NCI-H146 treated with DMSO at 0.1 percent for 48 hours (cell line): ENCODE data around the gene VSTM5.
"Not testable (repeated sequence)": the region's sequence is repeated elsewhere in the genome, so short reads cannot be mapped to it uniquely, and the experiment has no call there.

ENCODE experiments used
- DNase-seq: peaks from one replicate; lab custom pipeline; 2025; ENCODE audit not compliant: unreplicated experiment; lab: John Stamatoyannopoulos, UW

Gene VSTM5

GRCh38 chr11:93801366-93801765, 49.1 kb downstream of the VSTM5 start:
- no peak for DNase-seq

- no peak for DNase-seq
Observed at GRCh38 chr11:93796441-93797231, 53.8 kb downstream of the VSTM5 start.

DNA sequence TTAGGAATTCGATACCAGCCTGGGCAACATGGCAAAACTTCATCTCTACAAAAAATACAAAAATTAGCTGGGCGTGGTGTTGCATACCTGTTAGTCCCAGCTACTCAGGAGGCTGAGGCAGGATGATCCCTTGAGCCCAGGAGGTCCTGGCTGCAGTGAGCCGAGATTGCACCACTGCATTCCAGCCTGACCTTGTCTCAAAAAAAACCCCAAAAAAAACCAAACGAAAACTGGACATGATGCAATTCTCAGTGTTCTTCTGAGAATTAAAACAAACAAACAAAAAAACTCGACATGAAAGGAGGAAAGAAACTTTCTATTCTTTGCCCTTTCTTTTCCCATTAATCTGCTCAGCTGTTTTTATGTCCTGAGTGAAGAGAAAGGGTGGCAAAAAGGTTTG, 58.9 kb downstream of the VSTM5 start:
- no peak for DNase-seq

DNA sequence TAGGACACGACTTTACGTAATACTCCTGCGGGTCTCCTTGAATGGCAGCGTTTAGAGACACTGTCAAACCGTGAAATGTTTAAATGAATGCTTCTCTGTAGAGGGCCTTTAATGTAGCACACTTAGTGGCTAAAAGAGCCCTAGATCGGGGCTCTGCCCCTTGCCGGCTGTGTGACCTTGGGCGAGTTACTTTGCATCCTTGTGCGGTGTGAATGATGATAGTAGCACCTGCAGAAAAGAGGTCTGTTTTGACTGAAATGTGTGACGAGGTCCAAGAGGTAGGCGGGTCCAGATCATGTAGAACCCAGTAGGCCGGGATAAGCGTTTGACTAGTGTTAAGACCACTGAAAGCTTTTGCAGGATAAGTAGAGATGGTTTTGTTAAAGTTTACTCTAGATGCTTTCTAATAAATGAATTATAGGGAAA, 65.5 kb downstream of the VSTM5 start:
- DNase-seq, result peak; percentile 46

DNA sequence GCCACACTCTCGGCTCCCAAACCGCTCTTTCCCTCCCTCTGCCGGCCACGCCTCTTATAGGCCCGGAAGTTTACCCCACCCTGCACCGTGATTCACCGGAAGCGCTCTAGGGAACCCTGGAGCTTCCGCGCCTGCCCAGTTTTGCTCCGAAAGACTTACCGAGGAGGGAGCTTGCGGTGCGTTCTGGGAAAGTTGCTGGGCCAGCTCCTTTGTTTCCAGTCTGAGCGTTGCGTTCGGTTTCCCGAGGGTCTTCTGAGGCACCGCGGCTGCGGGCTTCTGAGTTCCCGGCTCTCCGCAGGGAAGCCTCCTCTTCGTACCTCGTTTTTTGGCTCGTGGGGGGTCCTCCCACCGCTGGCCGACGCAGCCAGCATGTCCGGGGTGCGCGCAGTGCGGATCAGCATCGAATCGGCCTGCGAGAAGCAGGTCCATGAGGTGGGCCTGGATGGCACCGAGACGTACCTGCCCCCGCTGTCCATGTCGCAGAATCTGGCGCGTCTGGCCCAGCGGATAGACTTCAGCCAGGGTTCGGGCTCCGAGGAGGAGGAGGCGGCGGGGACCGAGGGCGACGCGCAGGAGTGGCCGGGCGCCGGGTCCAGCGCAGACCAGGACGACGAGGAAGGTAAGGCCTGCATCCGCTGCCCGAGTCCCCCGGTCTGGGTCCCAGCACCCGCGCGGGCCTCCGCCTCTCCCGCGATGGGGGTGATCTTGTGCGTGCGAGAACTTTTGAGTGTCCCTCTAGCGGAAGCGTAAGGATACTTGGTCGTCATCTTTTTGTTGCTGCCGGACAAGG, 66.1 kb downstream of the VSTM5 start, which contains the start of gene MED17:
MED17 (plus strand) TSS at position 138 of the 790 bp plus-strand sequence; CDS start at position 370, 232 bp downstream.
- peak; percentile 89 for DNase-seq

- no peak for DNase-seq
Observed at GRCh38 chr11:93783765-93784144, 66.7 kb downstream of the VSTM5 start.

DNA sequence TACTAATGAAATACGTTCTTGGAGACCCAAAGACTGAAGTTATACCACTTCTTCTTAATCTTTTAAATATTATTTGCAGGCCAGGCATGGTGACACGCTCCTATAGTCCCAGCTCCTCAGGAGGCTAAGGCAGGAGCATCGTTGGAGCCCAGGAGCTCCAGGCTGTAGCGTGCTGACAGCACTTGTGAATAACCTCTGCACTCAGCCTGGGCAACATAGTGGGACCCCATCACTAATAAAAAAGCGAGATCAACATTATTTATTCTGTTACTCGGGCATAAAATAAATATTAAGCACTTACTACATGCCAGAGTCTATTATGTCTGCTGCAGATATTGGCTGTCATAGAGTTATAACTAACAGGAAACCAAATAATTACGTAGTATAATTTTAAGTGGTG, 67.1 kb downstream of the VSTM5 start:
- DNase-seq, result no peak

DNA sequence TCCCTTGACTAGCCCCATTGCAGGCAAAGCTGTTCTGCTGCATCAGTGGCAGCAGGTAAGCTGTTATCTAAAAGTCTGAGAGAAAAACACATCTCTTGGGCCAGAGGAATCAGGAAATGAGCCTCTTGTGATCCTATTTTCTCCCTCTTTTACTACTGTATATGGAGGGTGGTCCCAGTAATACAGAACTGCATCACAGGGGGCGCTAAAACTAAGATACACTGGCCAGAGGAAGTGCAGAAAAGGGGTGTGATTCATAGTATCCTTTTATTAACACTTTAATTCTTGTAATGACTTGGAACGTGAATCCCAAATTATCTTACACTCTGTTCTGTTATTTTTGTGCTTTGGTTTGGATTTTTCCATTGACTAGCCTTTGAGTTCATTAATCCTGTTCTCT, 75.1 kb downstream of the VSTM5 start:
- DNase-seq, result no peak

- DNase-seq, result not testable (repeated sequence)
Observed at GRCh38 chr11:93774560-93774959, 75.9 kb downstream of the VSTM5 start.

- DNase-seq, result no peak
Observed at GRCh38 chr11:93773601-93774200, 76.7 kb downstream of the VSTM5 start.

DNA sequence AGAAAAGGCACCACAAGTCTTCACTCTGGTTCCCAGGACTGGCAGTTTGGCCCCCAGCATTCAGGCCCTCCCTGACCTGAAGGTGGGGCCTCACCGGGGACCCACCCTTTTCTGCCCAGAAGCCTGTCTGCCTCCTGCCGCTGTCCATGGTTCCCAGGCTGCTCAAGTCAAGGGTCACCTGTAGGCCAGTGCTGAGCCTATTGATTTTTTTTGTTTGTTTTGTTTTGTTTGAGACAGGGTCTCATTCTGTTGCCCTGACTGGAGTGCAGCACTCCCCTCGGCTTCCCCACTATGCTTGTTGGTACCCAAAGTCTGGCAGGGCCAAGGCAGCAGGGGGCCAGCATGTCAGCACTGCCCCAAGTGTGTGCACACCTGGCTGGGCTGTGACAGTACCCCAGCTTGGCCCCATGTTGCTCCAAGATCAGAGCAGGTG, 77.4 kb downstream of the VSTM5 start:
- no peak for DNase-seq

GRCh38 chr11:93772123-93772522, 78.3 kb downstream of the VSTM5 start:
- no peak for DNase-seq

DNA sequence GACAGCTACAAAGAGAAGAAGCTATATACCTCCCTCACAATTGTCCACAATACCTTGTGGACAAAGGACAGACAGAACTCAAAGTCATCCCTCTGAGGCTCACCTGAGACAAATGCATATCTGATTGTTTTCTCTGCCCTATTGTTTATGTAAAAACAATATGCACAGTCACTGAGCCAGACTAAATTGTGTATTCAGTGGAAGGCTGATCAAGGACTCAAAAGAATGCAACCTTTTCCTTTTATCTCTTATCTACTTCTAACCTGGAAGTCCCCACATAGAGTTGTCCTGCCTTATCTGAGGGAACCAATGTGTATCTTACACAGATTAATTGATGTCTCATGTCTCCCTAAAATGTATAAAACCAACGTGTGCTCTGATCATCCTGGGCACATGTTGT, 80.3 kb downstream of the VSTM5 start:
- DNase-seq, result no peak
